NCI-H510A treated with DMSO at 0.1 percent for 48 hours (cell line): ENCODE data around the gene SDF2L1.
"Not testable (repeated sequence)": the region's sequence is repeated elsewhere in the genome, so short reads cannot be mapped to it uniquely, and the experiment has no call there.

Source experiments
- DNase-seq: peaks from one replicate; lab custom pipeline; 2025; lab: John Stamatoyannopoulos, UW

Gene SDF2L1

DNA sequence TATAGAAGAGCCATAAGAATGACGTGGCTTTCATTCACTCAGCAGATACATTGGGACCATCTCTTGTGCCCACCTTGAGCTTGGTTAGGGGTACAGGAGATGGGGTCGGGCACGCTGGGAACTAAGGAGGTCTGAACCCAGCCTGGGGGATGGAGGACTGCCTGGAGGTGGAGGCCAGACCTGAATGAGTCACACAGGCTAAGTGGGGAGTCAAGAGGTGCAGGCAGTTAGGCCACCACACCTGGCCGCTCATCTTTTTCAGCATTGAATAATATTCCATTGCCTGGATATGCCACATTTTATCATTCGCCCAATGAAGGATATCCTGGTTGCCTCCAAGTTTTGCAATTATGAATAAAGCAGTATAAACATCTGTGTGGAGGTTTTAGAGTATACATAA, 19.9 kb downstream of the SDF2L1 start:
- DNase-seq: no peak

- DNase-seq: no peak
Observed at GRCh38 chr22:21663738-21664137, 21.6 kb downstream of the SDF2L1 start.

- DNase-seq: no peak
Observed at GRCh38 chr22:21665047-21665851, 23.1 kb downstream of the SDF2L1 start.

DNA sequence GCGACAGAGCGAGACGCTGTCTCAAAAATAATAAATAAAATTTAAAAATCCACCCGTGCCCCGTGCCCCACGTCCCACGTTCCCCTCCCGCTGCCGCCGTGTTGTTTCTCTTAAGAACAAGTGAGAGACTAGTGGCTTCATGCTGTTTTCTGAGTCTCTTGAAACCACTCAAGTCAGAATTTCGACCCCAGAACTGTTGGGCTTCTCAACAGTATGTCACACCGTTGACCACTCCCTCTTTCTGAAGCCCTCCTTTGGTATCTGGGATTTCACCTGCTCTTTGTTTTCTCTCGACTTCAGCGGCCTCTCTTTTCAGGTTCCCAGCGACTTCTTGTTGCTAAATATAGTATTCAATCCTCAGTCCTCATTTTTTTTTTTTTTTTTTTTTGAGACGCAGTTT, 24.7 kb downstream of the SDF2L1 start:
- DNase-seq: peak; percentile 8

- peak; percentile 59 for DNase-seq
Observed at GRCh38 chr22:21669026-21669425, 26.9 kb downstream of the SDF2L1 start.

DNA sequence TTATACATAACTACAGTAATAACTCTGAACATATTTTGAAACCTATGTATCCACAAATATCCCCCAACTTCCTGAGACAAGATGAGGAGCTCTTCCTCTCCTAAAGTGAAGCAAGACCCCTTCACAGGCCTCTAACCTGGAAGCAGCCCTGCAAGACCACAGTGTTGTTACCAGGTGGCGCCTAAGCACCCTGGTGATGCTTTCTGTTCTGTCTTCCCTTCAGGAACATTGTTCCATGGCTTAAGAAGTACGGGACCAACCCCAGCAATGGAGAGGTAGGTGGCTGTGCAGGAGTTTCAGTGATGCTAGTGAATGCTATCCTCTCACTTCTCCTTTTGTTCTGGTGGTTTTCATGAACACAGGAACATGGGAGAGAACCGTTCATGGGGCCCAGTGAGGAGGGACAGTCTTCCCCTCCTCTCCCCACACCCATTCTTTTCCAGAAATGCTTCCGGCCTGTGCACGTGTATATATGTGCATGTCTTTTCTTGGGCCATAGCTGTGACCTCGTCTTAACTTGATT, 30.1 kb downstream of the SDF2L1 start:
- no peak for DNase-seq

DNA sequence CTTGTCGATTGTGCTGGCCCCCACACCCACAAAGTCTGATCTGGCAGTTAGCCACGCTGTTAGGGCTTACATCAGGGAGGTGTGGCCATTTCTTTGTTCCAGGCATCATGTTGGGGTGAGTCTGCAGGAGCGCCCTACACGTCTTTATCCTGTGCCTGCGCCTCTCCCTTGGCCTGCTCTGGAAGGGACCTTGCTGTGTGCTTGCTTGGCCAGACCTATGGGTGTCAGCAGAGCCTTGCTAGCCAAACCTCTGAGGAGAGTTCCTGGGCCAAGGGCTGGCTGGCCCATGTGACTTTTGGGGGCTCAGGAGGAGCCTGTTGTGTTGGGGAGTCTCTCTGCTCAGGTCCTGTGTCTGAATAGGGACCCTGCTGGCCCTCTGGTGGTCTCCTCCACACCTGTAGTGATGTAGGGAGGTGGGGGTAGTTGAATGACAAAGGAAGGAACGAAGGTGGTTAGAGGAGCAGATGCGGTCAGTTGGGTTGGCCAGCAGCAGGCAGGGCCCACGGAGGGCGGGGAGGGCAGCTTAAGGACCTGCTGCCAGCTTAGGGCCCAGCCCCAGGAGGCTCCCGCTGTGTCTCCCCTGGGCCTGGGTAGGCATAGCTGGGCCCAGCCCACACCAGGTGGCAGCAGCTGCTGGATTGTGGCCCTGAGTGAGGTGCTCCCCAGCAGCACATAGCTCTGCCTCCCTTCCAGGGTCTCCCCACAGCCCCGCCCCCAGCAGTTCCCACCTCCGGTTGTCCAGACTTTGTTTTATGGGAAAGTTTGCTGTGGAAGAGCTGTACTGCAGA, 31.6 kb downstream of the SDF2L1 start:
- no peak for DNase-seq

GRCh38 chr22:21674638-21675245, 32.6 kb downstream of the SDF2L1 start:
- DNase-seq: no peak

GRCh38 chr22:21677606-21678443, 35.7 kb downstream of the SDF2L1 start:
- DNase-seq: peak; percentile 43

DNA sequence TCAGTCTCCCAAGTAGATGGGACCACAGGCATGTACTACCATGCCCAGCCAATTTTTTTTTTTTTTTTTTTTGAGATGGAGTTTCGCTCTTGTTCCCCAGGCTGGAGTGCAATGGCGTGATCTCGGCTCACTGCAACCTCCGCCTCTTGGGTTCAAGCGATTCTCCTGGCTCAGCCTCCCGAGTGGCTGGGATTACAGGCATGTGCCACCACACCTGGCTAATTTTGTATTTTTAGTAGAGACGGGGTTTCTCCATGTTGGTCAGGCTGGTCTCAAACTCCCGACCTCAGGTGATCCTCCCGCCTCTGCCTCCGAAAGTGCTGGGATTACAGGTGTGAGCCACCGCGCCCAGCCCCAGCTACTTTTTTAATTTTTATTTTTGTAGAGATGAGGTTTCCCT, 36.7 kb downstream of the SDF2L1 start:
- not testable (repeated sequence) for DNase-seq

DNA sequence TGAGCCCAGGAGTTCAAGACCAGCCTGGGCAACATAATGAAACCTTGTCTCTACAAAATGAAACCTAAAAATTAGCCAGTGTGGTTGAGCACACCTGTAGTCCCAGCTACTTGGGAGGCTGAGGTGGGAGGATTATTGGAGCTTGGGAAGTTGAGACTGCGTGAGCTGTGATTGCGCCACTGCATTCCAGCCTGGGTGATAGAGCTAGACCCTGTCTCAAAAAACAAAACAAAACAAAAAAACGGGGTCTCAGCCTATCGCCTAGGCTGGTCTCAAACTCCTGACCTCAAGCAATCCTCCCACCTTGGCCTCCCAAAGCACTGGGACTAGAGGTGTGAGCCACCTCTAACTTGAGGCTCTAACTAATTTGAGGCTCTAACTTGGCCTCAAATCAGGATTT, 37.3 kb downstream of the SDF2L1 start:
- no peak for DNase-seq

DNA sequence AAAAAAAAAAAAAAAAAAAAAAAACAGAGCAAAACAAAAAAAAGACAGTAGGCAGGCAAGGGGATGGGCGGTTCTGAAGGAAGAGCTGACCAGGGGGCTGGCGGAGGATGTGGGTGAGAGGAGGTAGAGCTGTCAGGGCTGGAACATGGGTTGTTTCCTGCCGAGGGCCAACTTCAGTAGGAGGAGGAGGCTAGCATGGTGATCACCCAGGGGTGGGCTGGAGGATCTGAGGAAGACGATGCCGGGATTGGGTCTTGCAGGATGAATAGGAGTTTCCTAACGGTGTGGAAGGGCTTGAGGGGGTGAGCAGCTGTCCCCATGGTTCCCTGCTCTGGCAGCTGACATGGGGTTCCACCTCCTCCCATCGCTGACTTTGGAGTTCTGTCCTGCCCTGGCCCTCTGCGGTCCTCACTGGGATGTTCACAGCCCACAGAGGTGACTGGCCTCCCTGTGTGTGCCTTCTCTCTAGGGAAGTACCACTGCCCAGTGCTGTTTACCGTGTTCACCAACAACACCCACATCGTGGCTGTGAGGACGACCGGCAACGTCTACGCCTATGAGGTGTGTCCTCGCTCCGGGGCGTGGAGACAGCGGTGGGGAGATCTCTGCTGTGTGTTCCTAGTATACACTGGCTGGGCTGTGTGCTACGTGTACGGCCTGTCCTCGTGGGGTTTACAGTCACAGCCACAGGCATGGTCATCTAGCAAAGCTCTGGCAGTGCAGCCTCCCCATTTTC, 38.9 kb downstream of the SDF2L1 start:
- no peak for DNase-seq

GRCh38 chr22:21681566-21682370, 39.7 kb downstream of the SDF2L1 start:
- DNase-seq: no peak

GRCh38 chr22:21682385-21683175, 40.5 kb downstream of the SDF2L1 start:
- no peak for DNase-seq

- DNase-seq: no peak
Observed at GRCh38 chr22:21683401-21683811, 41.3 kb downstream of the SDF2L1 start.

- no peak for DNase-seq
Observed at GRCh38 chr22:21684492-21685163, 42.5 kb downstream of the SDF2L1 start.

DNA sequence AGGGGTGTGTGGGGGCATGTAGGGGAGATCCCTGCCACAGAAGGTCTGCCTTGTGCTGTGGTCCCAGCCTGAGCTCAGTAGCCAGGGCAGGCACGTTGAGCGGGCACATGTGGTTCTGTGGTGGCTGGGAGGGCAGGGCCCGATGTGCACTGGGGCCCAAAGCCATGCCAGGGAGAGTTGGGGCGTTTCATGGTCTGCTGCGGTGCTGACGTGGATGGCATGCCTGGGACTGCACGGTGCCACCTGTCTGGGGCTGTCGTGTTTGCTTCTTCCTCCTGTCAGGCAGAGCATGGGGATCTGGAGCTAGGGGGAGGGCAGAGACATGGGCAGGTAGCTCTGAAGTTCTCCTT, 43.0 kb downstream of the SDF2L1 start:
- no peak for DNase-seq

DNA sequence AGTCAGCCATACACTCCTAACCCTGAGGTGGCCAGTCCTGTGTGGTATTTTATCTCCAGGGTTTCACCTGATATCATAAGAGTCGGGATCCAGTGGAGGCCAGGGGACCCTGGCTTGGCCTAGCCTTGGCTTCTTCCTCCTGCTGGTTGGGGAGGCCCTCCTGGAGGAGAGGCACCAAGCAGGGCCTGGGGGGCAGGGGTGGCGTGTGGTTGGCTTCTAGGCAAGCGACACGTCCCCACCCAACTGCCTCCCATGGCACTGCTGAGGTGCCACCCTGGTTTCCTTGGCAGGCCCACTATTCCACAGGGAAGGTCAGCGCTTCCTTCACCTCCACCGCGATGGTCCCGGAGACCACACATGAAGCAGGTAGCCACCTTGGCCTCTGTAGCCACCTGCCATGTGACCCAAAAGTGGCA, 44.1 kb downstream of the SDF2L1 start:
- no peak for DNase-seq
